Astrocyte (in vitro differentiated cells and primary cell): ENCODE measurements around the gene GPX3. TPM values are rescaled to one million over a fixed set of nuclear protein-coding genes. Genes with fewer than 3 reads are reported as not detected.

Source experiments
- DNase-seq: peaks from one replicate; pipeline ENCODE4 v3.0.0-alpha.2; 2010; ENCODE audit warnings: low read depth
- FAIRE-seq: peaks from 2 replicates; lab custom pipeline; 2011; peaks lifted over from hg19 to GRCh38; lab: Jason Lieb, UNC
- H2AFZ ChIP-seq: 2 replicates; pipeline ENCODE4 v1.6.0; 2012; ENCODE audit warnings: low read depth, low read length, inconsistent platforms
- H3K27ac ChIP-seq: 2 replicates; pipeline ENCODE4 v1.5.1; 2011; ENCODE audit warnings: low read depth, low read length, inconsistent platforms
- H3K27me3 ChIP-seq: 2 replicates; pipeline ENCODE4 v1.6.0; 2011; ENCODE audit warnings: low read length, inconsistent platforms; ENCODE audit not compliant: insufficient read depth
- H3K36me3 ChIP-seq: 2 replicates; pipeline ENCODE4 v1.5.1; 2011; ENCODE audit warnings: low read length, inconsistent platforms; ENCODE audit not compliant: insufficient read depth
- H3K4me1 ChIP-seq: 2 replicates; pipeline ENCODE4 v1.5.1; 2011; ENCODE audit warnings: low read length, inconsistent platforms; ENCODE audit not compliant: insufficient read depth
- H3K4me2 ChIP-seq: 2 replicates; pipeline ENCODE4 v1.6.0; 2012; ENCODE audit warnings: low read length, inconsistent platforms
- H3K4me3 ChIP-seq: 2 replicates; pipeline ENCODE4 v1.5.1; 2011; ENCODE audit warnings: low read depth, mild to moderate bottlenecking, low read length, inconsistent platforms; ENCODE audit not compliant: insufficient read depth
- H3K79me2 ChIP-seq: 2 replicates; pipeline ENCODE4 v1.6.0; 2012; ENCODE audit warnings: mild to moderate bottlenecking, low read length, inconsistent platforms; ENCODE audit not compliant: insufficient read depth
- H3K9ac ChIP-seq: 2 replicates; pipeline ENCODE4 v1.6.0; 2012; ENCODE audit warnings: mild to moderate bottlenecking, low read length, inconsistent platforms
- H3K9me3 ChIP-seq: 2 replicates; pipeline ENCODE4 v1.5.1; 2012; ENCODE audit warnings: low read depth, mild to moderate bottlenecking, low read length, inconsistent platforms; ENCODE audit not compliant: insufficient read depth
- H4K20me1 ChIP-seq: 2 replicates; pipeline ENCODE4 v1.6.0; 2012; ENCODE audit warnings: low read length, inconsistent platforms; ENCODE audit not compliant: insufficient read depth
- H3K27ac Mint-ChIP-seq: one replicate; pipeline ENCODE4 v1.8.0; 2021; ENCODE audit warnings: mild to moderate bottlenecking, mixed read lengths; ENCODE audit not compliant: unreplicated experiment
- H3K27me3 Mint-ChIP-seq: one replicate; pipeline ENCODE4 v1.8.0; 2021; ENCODE audit warnings: low read depth, mixed read lengths; ENCODE audit not compliant: unreplicated experiment
- H3K36me3 Mint-ChIP-seq: one replicate; pipeline ENCODE4 v1.8.0; 2021; ENCODE audit warnings: low read depth, mixed read lengths; ENCODE audit not compliant: unreplicated experiment
- H3K4me1 Mint-ChIP-seq: one replicate; pipeline ENCODE4 v1.8.0; 2021; ENCODE audit warnings: low read depth, mixed read lengths; ENCODE audit not compliant: unreplicated experiment
- H3K4me3 Mint-ChIP-seq: one replicate; pipeline ENCODE4 v1.8.0; 2021; ENCODE audit warnings: mild to moderate bottlenecking, moderate library complexity, mixed read lengths; ENCODE audit not compliant: unreplicated experiment
- H3K9me3 Mint-ChIP-seq: one replicate; pipeline ENCODE4 v1.8.0; 2021; ENCODE audit warnings: mild to moderate bottlenecking, mixed read lengths; ENCODE audit not compliant: unreplicated experiment
- EZH2 ChIP-seq: IDR thresholded peaks from 2 replicates; pipeline ENCODE4 v1.6.1; 2012; ENCODE audit warnings: mild to moderate bottlenecking, low read length, inconsistent platforms; ENCODE audit not compliant: insufficient read depth
- total RNA-seq: library from RNA; stranded (reverse); gene quantifications from 2 replicates; pipeline ENCODE4 v1.2.1, GENCODE V29; 2021
- TF ChIP-seq, protein P1 (sequence below): IDR thresholded peaks from 2 replicates; pipeline ENCODE4 v1.5.1; 2011; ENCODE audit warnings: low read depth, mild to moderate bottlenecking, inconsistent platforms, low read length, moderate library complexity; ENCODE audit not compliant: insufficient read depth

GPX3 gene
- total RNA-seq, 1 donor from 2014 or later = 15.6 TPM

DNA sequence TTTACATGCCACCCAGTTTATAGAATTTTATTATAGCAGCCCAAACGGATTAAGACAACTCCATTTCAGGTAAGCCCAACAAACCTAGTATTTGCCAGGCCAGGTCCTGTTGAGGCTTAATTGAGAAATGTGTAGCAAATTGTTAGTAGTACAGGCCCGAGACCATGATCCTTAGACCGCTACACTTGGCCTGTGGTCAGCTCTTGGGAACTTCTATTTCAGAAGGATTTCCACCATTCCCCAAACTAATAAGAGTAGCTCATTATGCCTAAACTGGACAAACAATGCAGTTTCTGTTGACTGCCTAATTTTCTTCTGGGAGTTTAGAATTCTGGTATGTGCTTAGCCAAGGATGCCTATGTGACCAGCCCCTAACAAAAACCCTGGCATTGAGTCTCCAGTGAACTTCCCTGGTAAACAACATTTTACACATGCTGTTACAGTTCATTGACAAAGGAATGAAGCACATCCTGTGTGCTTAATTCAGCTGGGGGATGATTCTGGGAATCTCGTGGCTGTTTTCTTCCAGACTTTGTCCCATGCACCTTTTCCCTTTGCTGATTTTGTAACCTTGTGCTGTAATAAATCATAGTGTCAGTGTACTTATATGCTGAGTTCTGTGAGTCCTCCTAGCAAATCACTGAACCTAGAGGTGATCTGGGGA lies 5.6 kb upstream of the GPX3 start:
- H3K36me3 Mint-ChIP-seq = peaks cover 2% of the 10 kb centered on the region

DNA sequence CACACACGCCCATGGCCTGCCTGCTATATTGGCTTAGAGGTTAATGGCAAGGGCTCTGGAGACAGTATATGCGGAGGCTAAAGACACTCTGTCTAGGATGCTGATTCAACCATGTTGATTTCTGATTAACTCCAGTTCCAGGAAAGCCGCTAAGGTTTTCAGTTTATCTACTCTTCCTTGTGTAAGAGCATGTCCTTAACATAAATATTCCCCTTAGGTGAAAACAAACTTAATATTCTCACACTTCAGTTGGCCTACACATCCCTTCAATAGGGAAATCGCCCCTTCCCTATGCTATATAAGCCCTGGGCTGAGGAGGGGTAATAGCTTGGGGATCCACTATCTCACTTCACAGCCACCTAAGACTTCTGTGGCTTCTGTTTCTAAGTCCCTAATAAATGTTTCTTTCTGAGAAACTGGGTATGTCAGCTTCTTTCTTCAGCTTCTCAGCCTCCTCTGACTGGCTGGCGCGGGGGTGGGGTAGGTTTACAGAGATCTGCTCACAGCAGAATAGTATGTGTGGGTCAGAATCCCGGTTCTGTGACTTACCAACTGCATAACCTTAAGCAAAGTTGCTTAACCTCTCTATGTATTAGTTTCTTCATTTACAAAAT lies 4.3 kb upstream of the GPX3 start:
- H4K20me1 ChIP-seq = no peaks in the 10 kb centered on the region
- no peak overlapping the region for H2AFZ ChIP-seq
- H3K36me3 Mint-ChIP-seq = peaks cover 2% of the 10 kb centered on the region
- H3K36me3 ChIP-seq = no peaks in the 10 kb centered on the region
- H3K9ac ChIP-seq = no peak overlapping the region
- FAIRE-seq = no peak
- peaks cover 2% of the 10 kb centered on the region for H3K4me1 Mint-ChIP-seq
- H3K27me3 Mint-ChIP-seq = peaks cover 6% of the 10 kb centered on the region
- peaks cover 10% of the 10 kb centered on the region for H3K4me1 ChIP-seq
- H3K27ac ChIP-seq = no peak overlapping the region
- no peaks in the 10 kb centered on the region for H3K9me3 ChIP-seq
- no peaks in the 10 kb centered on the region for H3K27me3 ChIP-seq
- no peak overlapping the region for H3K27ac Mint-ChIP-seq
- peaks cover 9% of the 10 kb centered on the region for H3K9me3 Mint-ChIP-seq
- no peak overlapping the region for H3K4me2 ChIP-seq
- H3K79me2 ChIP-seq = no peaks in the 10 kb centered on the region
- no peak overlapping the region for H3K4me3 Mint-ChIP-seq
- no peak for DNase-seq
- no peak overlapping the region for H3K4me3 ChIP-seq
- TF ChIP-seq, protein P1, sequence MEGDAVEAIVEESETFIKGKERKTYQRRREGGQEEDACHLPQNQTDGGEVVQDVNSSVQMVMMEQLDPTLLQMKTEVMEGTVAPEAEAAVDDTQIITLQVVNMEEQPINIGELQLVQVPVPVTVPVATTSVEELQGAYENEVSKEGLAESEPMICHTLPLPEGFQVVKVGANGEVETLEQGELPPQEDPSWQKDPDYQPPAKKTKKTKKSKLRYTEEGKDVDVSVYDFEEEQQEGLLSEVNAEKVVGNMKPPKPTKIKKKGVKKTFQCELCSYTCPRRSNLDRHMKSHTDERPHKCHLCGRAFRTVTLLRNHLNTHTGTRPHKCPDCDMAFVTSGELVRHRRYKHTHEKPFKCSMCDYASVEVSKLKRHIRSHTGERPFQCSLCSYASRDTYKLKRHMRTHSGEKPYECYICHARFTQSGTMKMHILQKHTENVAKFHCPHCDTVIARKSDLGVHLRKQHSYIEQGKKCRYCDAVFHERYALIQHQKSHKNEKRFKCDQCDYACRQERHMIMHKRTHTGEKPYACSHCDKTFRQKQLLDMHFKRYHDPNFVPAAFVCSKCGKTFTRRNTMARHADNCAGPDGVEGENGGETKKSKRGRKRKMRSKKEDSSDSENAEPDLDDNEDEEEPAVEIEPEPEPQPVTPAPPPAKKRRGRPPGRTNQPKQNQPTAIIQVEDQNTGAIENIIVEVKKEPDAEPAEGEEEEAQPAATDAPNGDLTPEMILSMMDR = no peak

More for the DNA sequence above, 5.6 kb upstream of the GPX3 start:
- Mint-ChIP-seq H3K9me3 (peaks cover 9% of the 10 kb centered on the region), H3K4me3 (no peak overlapping the region), H3K27ac (no peak overlapping the region), H3K27me3 (peaks cover 11% of the 10 kb centered on the region), H3K4me1 (peaks cover 2% of the 10 kb centered on the region)
- Histone ChIP-seq H3K36me3 (no peaks in the 10 kb centered on the region), H3K4me3 (no peak overlapping the region), H4K20me1 (no peaks in the 10 kb centered on the region), H3K79me2 (no peaks in the 10 kb centered on the region), H3K4me1 (no peaks in the 10 kb centered on the region), H2AFZ (no peak overlapping the region), H3K27ac (no peak overlapping the region), H3K9me3 (no peaks in the 10 kb centered on the region), H3K4me2 (no peak overlapping the region), H3K9ac (no peak overlapping the region), H3K27me3 (no peaks in the 10 kb centered on the region)
- FAIRE-seq (no peak), DNase-seq (no peak)
- TF ChIP-seq, protein P1 = no peak
- no peak for TF ChIP-seq EZH2

- Histone ChIP-seq H2AFZ (no peak overlapping the region), H4K20me1 (no peaks in the 10 kb centered on the region), H3K27me3 (no peaks in the 10 kb centered on the region), H3K36me3 (no peaks in the 10 kb centered on the region), H3K4me2 (no peak overlapping the region), H3K9me3 (no peaks in the 10 kb centered on the region), H3K27ac (no peak overlapping the region), H3K79me2 (no peaks in the 10 kb centered on the region), H3K4me3 (no peak overlapping the region), H3K9ac (no peak overlapping the region), H3K4me1 (peaks cover 10% of the 10 kb centered on the region)
- TF ChIP-seq EZH2 = no peak
- TF ChIP-seq, protein P1 = no peak
- no peak overlapping the region for H3K4me3 Mint-ChIP-seq
- H3K4me1 Mint-ChIP-seq = peaks cover 2% of the 10 kb centered on the region
- H3K36me3 Mint-ChIP-seq = peaks cover 2% of the 10 kb centered on the region
- no peak for FAIRE-seq
- H3K9me3 Mint-ChIP-seq = peaks cover 7% of the 10 kb centered on the region
- DNase-seq = no peak
- peaks cover 1% of the 10 kb centered on the region for H3K27me3 Mint-ChIP-seq
- H3K27ac Mint-ChIP-seq = no peak overlapping the region
Measured at GRCh38 chr5:151016700-151017099, 3.7 kb upstream of the GPX3 start.
